AG04449 (cell line): ENCODE data around the gene ANKRD52.

Experiments used
- CTCF ChIA-PET: fragments of 350-600 bp; formaldehyde crosslinking; extraction: SDS; loops from one replicate; lab custom pipeline; 2021; ENCODE audit warnings: antibody characterized with exemption; lab: Yijun Ruan, JAX
- POLR2A ChIA-PET: fragments of 400-600, 350-600 bp; formaldehyde crosslinking; extraction: SDS; loops from one replicate; lab custom pipeline; 2020; ENCODE audit warnings: antibody characterized with exemption, inconsistent platforms; lab: Yijun Ruan, JAX
- DNase-seq: peaks from one replicate; pipeline ENCODE4 v3.0.0-alpha.2; 2010; ENCODE audit warnings: low read depth, low spot score
- H3K4me3 ChIP-seq: 2 replicates; pipeline ENCODE4 v1.5.1; 2011; ENCODE audit warnings: low read depth, mild to moderate bottlenecking, control low read depth, low read length
- CTCF ChIP-seq: IDR thresholded peaks from one replicate; pipeline ENCODE4 v1.5.1; 2011; ENCODE audit warnings: mild to moderate bottlenecking, moderate library complexity, low read length, control low read depth, inconsistent platforms; ENCODE audit not compliant: insufficient read depth; ENCODE audit errors: missing control alignments

Gene ANKRD52

DNA sequence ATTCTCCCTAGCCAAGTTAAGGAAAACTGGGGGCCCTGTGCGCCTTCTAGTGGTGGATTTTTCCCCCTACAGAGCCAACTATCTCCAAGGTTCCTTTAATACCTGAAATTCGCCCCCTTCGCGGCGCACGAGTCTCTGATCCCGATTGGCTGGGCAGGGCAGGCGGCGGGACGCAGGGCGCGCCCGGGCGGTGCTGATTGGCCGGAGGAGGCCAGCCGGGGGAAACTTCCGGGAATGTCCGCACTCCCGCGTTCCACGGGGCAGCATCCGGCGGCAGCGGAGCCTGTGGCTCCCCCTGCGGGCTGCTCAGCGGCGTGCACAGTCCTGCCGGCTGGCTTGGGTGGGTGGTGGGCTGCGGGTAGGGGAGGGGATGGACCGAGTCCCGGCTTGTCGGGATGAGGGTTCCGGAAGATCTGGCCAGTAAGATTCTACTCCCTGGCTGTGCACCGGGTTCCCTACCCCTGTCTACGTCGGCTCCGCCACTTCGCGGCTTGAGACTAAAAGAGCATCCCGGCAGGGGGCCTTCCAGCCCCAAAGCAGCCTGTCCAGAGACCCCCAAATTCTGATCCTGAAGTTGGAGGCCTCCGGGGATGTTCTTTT lies 34.0 kb downstream of the ANKRD52 start, which contains the start of gene NABP2:
Gene NABP2, plus strand, starts transcription at position 241 of the 600 bp plus-strand sequence. CDS start 515 bp downstream, outside the sequence.
- H3K4me3 ChIP-seq = peak within 1 kb of the TSS; percentile 78
- TF ChIP-seq CTCF = peak; percentile 96
- DNase-seq = peak; percentile 75
- CTCF ChIA-PET = interaction anchor here (0.9 to 5.6 kb wide), 8 partner anchors 13 to 77 kb away, joined by 3 to 145 read pairs (median 24); partner anchors contain the start of genes ANKRD52 and SMARCC2
- POLR2A ChIA-PET = no interaction called here

DNA sequence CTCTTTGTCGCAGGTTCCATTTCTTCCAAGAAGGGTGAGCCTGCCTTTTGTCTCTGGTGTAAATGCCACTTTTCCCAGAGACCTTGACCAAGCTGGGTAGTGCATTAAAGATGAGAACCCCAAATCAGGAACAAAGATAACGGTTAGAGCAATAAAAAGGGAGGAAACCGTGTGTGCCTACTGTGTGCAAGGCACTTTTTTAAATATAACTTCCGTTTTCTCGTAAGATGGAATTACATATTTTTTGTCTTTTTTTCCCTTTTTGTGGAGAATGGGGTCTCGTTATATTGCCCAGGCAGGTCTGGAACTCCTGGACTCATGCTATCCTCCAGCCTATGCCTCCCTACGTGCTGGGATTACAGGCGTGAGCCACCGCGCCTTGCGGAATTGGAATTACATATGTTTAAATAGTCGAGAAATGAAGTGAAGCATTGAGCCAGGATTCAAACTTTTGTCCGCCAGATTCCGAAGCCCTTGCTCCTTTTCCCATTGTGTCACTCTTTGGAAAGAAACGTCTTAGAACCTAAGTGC lies 34.5 kb downstream of the ANKRD52 start:
- DNase-seq = no peak
- CTCF ChIA-PET = interaction anchor here (0.9 to 4.4 kb wide), 13 partner anchors 10 to 104 kb away, joined by 4 to 145 read pairs (median 24); partner anchors contain the start of genes COQ10A, SMARCC2 and ZC3H10
- TF ChIP-seq CTCF = no peak
- POLR2A ChIA-PET = no interaction called here
- peak overlapping the region; percentile 25 for H3K4me3 ChIP-seq

DNA sequence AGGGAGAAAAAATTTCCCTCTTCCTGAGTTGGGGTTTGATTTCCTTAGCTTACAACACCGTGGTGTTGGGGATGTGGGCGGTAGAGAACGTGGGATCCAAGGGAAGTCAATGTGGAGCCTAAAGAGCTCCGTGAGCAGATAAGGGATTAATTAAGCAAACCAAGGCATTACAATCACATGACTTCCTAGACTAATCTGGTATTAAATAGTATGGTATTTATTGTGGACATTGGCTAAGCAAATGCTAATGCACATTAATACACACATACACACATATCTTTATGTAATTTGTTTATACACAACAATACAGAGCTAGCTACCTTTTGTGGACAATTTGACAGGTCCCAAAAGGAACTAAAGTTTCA lies 35.7 kb downstream of the ANKRD52 start:
- no peak for TF ChIP-seq CTCF
- CTCF ChIA-PET = interaction anchor here (0.6 to 4.4 kb wide), 27 partner anchors 8 to 840 kb away, joined by 3 to 145 read pairs (median 10); partner anchors contain the start of genes ANKRD52, COQ10A, ESYT1 and SMARCC2

GRCh38 chr12:56221757-56222530 lies 36.2 kb downstream of the ANKRD52 start, which contains the start of gene RNF41:
TSS of gene RNF41 (minus strand) at chr12:56221922. CDS start at chr12:56214047, 7,875 bp downstream.
- no peak for TF ChIP-seq CTCF
- POLR2A ChIA-PET = interaction anchor here (0.6 to 3.2 kb wide), 24 partner anchors 9 to 177 kb away, joined by 3 to 49 read pairs (median 6); partner anchors contain the start of genes ANKRD52, CNPY2, ESYT1 and MYL6
- CTCF ChIA-PET = interaction anchor here (0.7 to 4.4 kb wide), 27 partner anchors 9 to 484 kb away, joined by 3 to 145 read pairs (median 10); partner anchors contain the start of genes ANKRD52, COQ10A, ESYT1 and SMARCC2
- peak; percentile 91 for DNase-seq
- peak within 1 kb of the TSS; percentile 85 for H3K4me3 ChIP-seq

More for the DNA sequence above, 35.7 kb downstream of the ANKRD52 start:
- H3K4me3 ChIP-seq = peak overlapping the region; percentile 85
- no peak for DNase-seq
- POLR2A ChIA-PET = interaction anchor here (0.9 to 3.2 kb wide), 14 partner anchors 14 to 104 kb away, joined by 3 to 49 read pairs (median 8); partner anchors contain the start of genes ANKRD52, ESYT1, SMARCC2 and ZC3H10

DNA sequence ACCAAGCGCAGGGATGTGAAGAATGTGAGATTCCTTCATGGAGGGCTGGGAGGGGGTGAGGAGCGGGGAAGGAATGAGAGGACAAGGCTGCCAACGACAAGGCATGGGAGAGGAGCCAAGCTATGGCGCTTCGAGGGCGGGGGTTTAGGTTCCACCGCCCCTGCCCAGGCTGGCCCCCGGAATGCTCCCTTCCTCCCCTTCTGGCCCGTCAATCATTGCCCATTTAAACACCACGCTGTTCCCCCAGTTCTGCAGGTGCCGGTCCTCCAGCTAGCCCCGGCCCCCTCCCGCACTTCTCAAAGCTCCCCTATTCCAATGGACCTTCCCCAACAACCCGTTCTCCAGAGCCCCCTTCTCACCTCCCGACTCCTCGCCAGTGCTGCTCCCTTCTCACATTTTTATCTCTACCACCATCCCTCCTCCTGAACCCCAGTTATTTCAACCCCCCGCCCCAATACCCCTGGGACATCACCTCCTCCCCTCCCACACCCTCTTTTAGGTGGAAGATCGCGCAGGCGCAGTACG lies 36.9 kb downstream of the ANKRD52 start:
- TF ChIP-seq CTCF = no peak
- POLR2A ChIA-PET = interaction anchor here (0.6 to 3.2 kb wide), 25 partner anchors 7 to 176 kb away, joined by 3 to 49 read pairs (median 6); partner anchors contain the start of genes ANKRD52, CNPY2, ESYT1 and MYL6
- DNase-seq = peak; percentile 57
- CTCF ChIA-PET = interaction anchor here (1.1 to 4.4 kb wide), 23 partner anchors 9 to 483 kb away, joined by 3 to 145 read pairs (median 13); partner anchors contain the start of genes ANKRD52, COQ10A, ESYT1 and SMARCC2
- H3K4me3 ChIP-seq = peak overlapping the region; percentile 85
